ENCODE data around the gene SOWAHA. TPM values are rescaled to one million over a fixed set of nuclear protein-coding genes. Genes with fewer than 3 reads are reported as not detected.

Gene SOWAHA
- total RNA-seq (not detected), total RNA-seq (0 to 0.12 reads per million in 2 donors)

DNA sequence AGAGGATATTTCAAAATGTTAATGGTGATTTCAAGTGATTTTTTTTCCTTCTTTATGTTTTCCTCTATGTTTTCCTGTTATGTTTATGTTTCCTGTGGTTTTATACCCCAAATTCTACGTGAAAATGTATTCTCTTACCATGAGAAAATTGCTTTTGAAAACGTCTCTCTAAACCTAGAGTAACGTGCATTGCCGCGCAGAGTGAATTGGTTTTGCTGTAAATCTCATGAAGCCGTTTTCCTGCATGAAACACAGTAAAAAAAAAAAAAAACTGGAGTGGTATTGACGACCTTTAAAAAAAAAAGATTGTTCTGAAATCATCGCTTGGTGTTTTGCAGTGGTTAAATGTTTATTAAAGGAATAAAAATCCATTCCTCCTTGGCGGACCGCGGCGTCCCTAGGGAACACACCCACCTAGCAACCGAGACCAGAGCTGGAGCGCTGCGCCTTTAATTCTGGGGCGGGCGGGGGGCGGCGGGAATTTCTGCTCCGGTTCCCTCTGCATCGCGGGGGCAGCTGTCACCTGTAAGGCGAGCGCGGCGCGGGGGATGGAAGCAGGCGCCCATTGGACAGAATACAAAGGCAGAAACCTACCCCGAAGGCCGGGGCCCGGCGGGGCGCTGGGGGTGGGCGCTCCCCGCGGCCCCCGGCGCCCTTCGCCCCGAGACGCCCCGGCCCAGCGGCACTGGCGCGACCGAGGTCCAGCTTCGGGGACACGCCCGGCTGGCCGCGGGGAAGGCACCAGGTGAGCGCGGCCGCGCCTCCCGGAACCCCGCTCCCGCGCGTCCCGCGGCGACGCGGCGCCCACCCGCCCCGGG is at the start of gene SOWAHA:
Gene SOWAHA, plus strand, starts transcription at position 522 of the 818 bp plus-strand sequence. CDS start 320 bp downstream, outside the sequence.
- Mint-ChIP-seq H3K27ac (peak within 1 kb of the TSS; percentile 6), H3K4me3 (peak within 1 kb of the TSS; percentile 84), H3K36me3 (ENCODE audit: low read depth) (peaks cover 4% of the 10 kb centered on the region), H3K27me3 (peaks cover 46% of the 10 kb centered on the region), H3K4me1 (peaks cover 7% of the 10 kb centered on the region)
- ATAC-seq (peak; percentile 37), DNase-seq (peak in 1 of 3 donors; percentile 15)
- H3K9me3 ChIP-seq (ENCODE audit: control insufficient read depth, low read length, poor library complexity, severe bottlenecking), result no peaks in the 10 kb centered on the region

DNA sequence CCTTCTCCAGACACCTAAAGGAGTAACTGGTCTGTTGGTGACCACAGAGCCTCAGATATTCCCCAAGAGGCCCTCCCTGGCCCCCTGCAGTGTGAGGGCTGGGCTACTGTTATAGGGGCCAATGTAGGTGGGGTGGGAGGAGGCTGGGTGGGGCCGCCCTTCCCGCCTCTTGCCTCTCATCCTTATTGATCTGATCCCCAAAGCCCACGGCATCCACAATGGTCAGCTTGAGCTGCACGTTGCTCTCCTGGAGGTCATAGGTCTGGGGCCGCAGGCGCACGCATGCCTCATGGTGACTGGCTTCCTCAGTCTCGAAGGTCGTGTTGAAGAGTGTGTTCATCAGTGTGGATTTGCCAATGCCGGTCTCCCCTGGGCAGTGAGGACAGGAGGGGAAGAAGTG is 49.1 kb upstream of the SOWAHA start:
- Mint-ChIP-seq H3K4me3 (no peak overlapping the region), H3K36me3 (ENCODE audit: low read depth) (peaks cover 8% of the 10 kb centered on the region), H3K27ac (no peak overlapping the region), H3K27me3 (no peaks in the 10 kb centered on the region), H3K4me1 (peaks cover 4% of the 10 kb centered on the region)
- DNase-seq (no peak), ATAC-seq (no peak)
- no peaks in the 10 kb centered on the region for H3K9me3 ChIP-seq (ENCODE audit: control insufficient read depth, low read length, poor library complexity, severe bottlenecking)

DNA sequence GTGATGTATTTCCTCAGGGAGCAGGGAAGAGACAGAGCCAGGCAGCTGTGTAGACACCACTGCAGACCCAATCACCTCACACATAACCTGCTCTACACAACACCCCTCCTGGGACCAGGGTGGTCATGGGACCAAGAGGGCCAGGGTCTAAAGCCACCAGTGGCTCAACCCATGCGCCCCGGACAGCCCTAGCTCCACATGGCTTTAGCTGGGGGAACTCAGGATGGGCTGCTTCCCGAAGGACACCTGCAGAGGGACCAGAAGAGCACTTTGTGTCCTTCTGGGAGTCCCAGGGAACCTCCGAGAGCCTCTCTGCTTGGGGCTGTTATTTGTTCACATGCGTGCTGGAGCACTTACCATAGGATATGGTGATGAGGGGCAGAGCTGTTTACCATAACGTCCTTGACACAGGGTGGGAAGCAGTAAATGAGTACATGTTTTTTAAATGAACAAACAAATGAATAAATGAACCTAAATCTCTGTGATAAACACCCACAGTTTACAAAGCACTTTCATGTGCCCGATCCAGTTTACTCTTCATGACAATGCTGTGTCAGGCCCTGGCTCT is 48.3 kb upstream of the SOWAHA start:
- peaks cover 8% of the 10 kb centered on the region for H3K36me3 Mint-ChIP-seq (ENCODE audit: low read depth)
- peaks cover 4% of the 10 kb centered on the region for H3K4me1 Mint-ChIP-seq
- no peak for DNase-seq
- no peak for ATAC-seq
- H3K27me3 Mint-ChIP-seq, result no peaks in the 10 kb centered on the region
- no peak overlapping the region for H3K4me3 Mint-ChIP-seq
- peak overlapping the region; percentile 54 for H3K27ac Mint-ChIP-seq
- H3K9me3 ChIP-seq (ENCODE audit: control insufficient read depth, low read length, poor library complexity, severe bottlenecking), result no peaks in the 10 kb centered on the region

DNA sequence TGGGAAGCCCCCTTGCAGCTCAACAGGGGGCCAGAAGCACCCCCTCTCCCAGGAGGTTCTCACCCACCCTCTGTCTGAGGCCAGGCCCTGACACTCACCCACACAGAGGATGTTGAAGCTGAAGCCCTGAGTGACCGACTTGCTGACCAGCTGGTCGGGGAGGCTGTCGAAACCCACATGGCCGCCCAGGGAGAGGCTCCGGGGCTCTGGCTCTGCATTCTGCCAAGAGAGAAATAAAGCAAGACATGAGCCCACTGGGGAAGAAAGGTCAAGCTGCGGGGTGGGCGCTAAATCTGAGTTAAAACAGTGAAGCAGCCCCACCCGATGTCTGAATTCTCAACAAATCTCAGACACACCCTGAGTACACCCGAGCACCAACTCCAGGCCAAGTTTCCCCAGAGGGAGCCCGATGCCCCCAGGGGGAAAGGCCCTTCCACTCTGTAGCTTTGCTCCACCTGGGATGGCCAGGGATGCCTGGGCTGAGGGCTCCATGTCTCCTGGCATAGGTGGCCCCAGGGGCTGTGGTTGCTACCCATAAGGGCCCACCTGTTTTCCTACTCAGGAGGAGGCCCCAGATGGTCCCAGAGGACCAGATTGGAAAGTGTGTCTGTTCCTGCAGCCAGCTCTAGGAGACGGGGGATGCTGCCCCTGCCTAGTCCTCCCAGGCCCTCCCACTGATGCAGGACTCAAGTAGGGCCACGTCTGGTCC is 47.6 kb upstream of the SOWAHA start:
- Mint-ChIP-seq H3K36me3 (ENCODE audit: low read depth) (peaks cover 8% of the 10 kb centered on the region), H3K4me3 (no peak overlapping the region), H3K27me3 (no peaks in the 10 kb centered on the region), H3K27ac (peak overlapping the region; percentile 54), H3K4me1 (peaks cover 4% of the 10 kb centered on the region)
- no peaks in the 10 kb centered on the region for H3K9me3 ChIP-seq (ENCODE audit: control insufficient read depth, low read length, poor library complexity, severe bottlenecking)
- DNase-seq (no peak), ATAC-seq (no peak)

DNA sequence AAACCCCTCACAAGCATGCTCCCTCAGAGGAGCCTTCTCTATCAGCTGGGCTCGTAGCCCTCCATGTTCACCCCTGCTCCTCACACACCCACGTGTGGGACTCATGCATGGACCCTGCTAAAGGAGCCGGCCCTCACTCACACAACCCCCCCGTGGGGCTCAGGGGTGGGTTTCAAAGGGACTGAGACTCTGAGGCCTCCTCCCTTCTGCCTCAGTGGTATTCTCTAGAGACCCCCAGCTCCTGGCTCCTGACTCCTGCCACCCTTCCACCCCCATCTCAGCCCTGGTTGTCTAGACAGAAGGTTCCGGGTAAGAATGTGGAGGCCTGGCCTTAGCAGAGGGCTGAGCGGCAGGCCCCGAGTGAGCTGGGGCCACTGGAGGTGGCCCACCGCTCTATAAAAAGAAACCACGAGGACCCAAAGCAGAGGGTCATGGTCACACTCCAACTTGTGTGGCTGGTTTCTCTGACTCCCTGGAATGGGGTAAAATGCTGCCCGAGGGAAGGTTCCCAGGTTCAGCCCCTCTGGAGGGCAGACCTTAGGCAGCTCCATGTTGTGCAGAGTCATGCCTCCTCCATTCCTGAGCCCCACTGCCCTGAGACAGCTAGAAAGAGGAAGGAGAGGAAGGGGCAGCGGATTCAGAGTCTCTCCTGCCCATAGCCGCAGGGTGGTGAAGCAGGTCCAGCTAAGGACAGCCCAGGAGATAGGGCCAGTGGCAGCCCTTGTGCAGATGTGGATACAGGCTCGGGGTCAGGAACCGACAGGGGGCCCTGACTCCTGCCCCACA is 46.9 kb upstream of the SOWAHA start:
- Mint-ChIP-seq H3K27ac (no peak overlapping the region), H3K27me3 (no peaks in the 10 kb centered on the region), H3K4me3 (no peak overlapping the region), H3K36me3 (ENCODE audit: low read depth) (peaks cover 5% of the 10 kb centered on the region), H3K4me1 (peaks cover 4% of the 10 kb centered on the region)
- H3K9me3 ChIP-seq (ENCODE audit: control insufficient read depth, low read length, poor library complexity, severe bottlenecking), result no peaks in the 10 kb centered on the region
- DNase-seq, result no peak
- no peak for ATAC-seq

DNA sequence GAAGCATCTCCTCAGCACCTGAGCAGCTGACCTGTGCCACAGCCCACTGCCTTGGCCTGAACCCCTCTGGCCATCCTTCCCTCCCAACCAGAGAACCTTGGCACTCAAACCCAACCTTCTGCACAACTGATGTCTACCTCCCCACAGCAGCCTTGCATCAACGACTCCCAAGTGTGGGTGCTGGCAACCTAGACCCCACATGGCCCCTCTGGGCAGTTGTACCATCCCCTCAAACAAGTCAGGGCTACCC is 46.4 kb upstream of the SOWAHA start:
- H3K27ac Mint-ChIP-seq, result peak overlapping the region; percentile 61
- DNase-seq (no peak), ATAC-seq (no peak)
- no peaks in the 10 kb centered on the region for H3K9me3 ChIP-seq (ENCODE audit: control insufficient read depth, low read length, poor library complexity, severe bottlenecking)
- H3K4me3 Mint-ChIP-seq, result no peak overlapping the region
- H3K36me3 Mint-ChIP-seq (ENCODE audit: low read depth), result peaks cover 5% of the 10 kb centered on the region
- no peaks in the 10 kb centered on the region for H3K27me3 Mint-ChIP-seq
- peaks cover 4% of the 10 kb centered on the region for H3K4me1 Mint-ChIP-seq

DNA sequence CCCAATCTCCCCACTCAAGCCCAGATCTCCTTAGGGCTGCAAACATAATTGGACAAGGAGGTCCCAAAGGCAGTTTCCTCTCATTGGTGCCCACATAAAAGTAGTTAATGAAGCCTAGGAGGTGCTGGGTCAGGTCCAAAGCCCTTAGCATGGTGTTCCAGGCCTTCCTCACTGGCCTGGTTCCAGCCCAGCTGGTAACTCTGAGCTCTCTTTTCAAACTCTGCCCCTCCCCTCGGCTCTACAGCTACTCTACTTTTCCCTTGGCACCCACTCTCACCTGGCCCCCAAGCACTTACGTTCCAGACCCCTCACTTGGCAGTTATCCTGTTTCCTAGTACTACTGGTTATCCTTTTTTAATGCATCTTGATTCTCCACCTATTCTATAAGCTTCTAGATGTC is 46.0 kb upstream of the SOWAHA start:
- ATAC-seq (no peak), DNase-seq (no peak)
- peaks cover 4% of the 10 kb centered on the region for H3K4me1 Mint-ChIP-seq
- peaks cover 5% of the 10 kb centered on the region for H3K36me3 Mint-ChIP-seq (ENCODE audit: low read depth)
- H3K4me3 Mint-ChIP-seq, result no peak overlapping the region
- H3K27me3 Mint-ChIP-seq, result no peaks in the 10 kb centered on the region
- H3K9me3 ChIP-seq (ENCODE audit: control insufficient read depth, low read length, poor library complexity, severe bottlenecking), result no peaks in the 10 kb centered on the region
- peak overlapping the region; percentile 61 for H3K27ac Mint-ChIP-seq

DNA sequence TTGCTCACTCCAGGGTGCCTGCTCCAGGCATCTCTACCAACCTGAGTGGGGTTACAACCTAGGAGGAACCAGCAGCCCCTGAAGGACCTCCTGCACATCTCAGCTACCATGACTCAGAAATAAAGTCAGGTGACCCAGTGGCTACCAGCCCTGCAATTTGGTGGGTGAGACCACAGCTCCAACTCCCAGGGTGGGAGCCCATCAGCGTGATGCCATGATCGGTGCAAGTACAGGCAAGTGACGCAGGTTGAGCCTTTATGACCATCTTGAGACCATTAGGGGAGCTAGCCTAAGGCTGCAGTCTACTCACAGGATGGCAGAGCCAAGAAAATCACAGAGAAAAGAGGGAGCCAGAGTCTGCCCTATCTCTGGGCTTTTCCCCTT is 44.6 kb upstream of the SOWAHA start:
- Mint-ChIP-seq H3K4me3 (no peak overlapping the region), H3K27ac (no peak overlapping the region), H3K36me3 (ENCODE audit: low read depth) (no peaks in the 10 kb centered on the region), H3K4me1 (peaks cover 6% of the 10 kb centered on the region), H3K27me3 (no peaks in the 10 kb centered on the region)
- no peaks in the 10 kb centered on the region for H3K9me3 ChIP-seq (ENCODE audit: control insufficient read depth, low read length, poor library complexity, severe bottlenecking)
- DNase-seq (no peak), ATAC-seq (no peak)

DNA sequence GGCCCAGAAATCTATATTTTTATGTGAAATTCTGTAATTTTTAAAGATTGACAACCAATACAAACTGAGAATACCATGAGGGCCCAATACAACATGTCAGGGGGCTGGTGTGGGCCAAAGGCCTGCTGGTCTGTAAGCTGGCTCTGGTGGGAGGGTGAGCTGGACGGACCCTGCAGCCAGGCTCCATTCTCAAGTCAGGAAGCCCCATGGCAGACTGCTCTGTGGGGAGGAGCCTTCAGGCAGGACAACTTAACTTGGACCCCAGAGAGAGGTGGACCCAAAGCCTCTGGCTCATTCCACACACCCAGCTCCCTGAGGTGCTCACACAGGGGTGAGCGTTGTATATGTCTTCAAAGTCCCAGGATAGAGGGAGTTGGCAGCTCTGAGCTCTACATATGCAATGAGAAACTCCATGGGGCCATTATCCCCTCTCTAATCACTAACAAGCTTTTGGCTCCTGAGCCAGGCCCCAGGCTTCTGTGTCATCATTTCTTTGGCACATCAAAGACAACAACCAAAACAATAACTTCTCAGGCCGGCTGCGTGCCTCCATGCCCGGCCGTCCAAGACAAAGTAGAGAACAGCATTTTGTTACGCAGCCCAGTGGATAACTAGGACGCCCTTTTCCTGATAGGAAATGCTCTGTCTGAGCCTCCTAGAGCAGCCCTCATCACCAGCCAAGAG is 42.5 kb upstream of the SOWAHA start:
- H3K9me3 ChIP-seq (ENCODE audit: control insufficient read depth, low read length, poor library complexity, severe bottlenecking), result no peaks in the 10 kb centered on the region
- Mint-ChIP-seq H3K36me3 (ENCODE audit: low read depth) (no peaks in the 10 kb centered on the region), H3K27ac (no peak overlapping the region), H3K4me1 (peaks cover 11% of the 10 kb centered on the region), H3K27me3 (peaks cover 4% of the 10 kb centered on the region), H3K4me3 (no peak overlapping the region)
- no peak for DNase-seq
- ATAC-seq, result no peak

DNA sequence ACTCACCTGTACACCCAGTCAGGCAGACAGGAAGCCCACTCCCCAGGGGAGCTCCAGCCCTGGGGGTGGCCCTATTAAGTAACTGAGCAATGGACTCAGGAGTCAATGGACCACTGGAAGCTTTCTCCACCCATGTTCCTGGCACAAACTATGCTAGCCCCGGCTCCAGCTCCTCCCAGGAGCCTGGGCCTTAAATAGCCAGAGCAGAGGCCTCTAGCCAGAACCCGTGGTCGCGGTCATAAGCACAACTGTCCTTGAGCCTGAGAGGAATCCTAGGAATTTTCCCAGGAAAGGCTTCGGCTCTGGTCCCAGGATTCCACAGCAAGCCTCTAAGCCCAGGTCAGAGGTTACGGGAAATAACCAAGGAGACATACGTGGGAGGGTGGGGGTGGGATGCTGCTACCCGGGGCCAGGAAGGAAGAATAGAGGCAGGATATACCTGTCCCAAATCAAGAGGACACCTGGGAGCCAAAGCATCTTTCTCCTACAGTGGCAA is 41.6 kb upstream of the SOWAHA start:
- ATAC-seq, result no peak
- Mint-ChIP-seq H3K4me1 (peaks cover 13% of the 10 kb centered on the region), H3K27me3 (peaks cover 4% of the 10 kb centered on the region), H3K36me3 (ENCODE audit: low read depth) (no peaks in the 10 kb centered on the region), H3K4me3 (no peak overlapping the region), H3K27ac (no peak overlapping the region)
- no peak for DNase-seq
- no peaks in the 10 kb centered on the region for H3K9me3 ChIP-seq (ENCODE audit: control insufficient read depth, low read length, poor library complexity, severe bottlenecking)

DNA sequence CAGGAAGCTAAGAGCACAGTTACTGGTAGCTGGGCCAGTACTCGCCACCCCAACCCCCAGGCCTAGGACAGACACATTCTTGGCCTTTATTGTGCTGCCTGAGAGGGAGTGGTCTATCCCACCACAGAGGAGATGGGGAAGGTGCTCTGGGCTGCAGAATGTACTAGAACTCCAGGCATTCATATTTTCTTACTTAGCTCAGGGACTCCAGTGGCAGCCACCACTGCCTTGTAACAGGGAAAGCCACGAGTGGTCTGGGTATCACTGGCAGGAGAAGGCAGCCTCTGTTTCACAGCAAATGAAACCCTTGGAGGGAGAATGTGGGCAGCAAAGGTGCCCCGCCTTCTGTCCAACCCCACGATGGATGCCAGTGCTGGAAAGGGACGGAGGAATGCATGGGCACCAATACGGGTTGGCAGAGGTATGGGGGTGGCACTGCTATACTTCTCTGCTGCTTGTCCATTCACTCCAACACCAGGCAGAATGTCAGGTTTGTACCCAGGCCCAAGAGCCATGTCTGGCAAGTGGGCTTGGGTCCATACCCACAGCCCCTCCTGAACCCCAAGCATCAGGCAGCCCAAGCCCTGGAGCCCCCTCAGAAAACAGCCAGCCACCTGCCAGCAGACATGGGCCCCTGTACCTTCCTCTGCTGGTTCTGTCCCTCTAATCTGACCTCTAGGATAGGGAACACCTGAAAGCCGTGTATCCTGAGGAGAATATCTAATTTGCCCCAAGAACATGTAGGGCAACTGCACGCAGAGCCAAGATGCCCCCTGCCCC is 40.6 kb upstream of the SOWAHA start:
- no peak for DNase-seq
- no peaks in the 10 kb centered on the region for H3K9me3 ChIP-seq (ENCODE audit: control insufficient read depth, low read length, poor library complexity, severe bottlenecking)
- Mint-ChIP-seq H3K27me3 (peaks cover 4% of the 10 kb centered on the region), H3K4me1 (peaks cover 9% of the 10 kb centered on the region), H3K27ac (no peak overlapping the region), H3K4me3 (no peak overlapping the region), H3K36me3 (ENCODE audit: low read depth) (no peaks in the 10 kb centered on the region)
- ATAC-seq, result no peak

DNA sequence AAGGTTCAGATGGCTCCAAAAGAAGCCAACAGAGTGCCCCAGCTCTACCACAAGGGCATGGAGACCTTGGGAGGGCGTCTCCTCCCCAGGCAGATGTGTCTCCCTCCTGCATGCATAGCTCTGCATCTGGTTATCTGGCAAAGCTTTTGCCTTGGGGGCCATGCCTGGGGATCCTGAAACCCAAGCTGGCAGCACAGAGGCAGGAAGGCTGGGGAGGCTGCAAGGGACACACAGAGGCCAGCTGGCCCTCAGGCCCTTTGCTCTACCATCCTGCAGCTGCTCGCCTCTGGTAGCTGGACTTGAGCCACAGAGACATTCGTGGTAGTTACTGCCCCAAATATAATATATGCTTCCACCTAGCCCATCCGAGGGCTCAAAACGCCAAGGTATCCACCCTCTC is 40.0 kb upstream of the SOWAHA start:
- H3K27ac Mint-ChIP-seq, result peak overlapping the region; percentile 54
- H3K4me1 Mint-ChIP-seq, result peaks cover 14% of the 10 kb centered on the region
- H3K36me3 Mint-ChIP-seq (ENCODE audit: low read depth), result no peaks in the 10 kb centered on the region
- no peaks in the 10 kb centered on the region for H3K9me3 ChIP-seq (ENCODE audit: control insufficient read depth, low read length, poor library complexity, severe bottlenecking)
- no peak for DNase-seq
- peaks cover 5% of the 10 kb centered on the region for H3K27me3 Mint-ChIP-seq
- no peak overlapping the region for H3K4me3 Mint-ChIP-seq
- no peak for ATAC-seq

Data from T-helper 17 cell (primary cell).